GM18861 (cell line): ENCODE measurements around the gene KCNA3.
A peak's percentile ranks its signal among the peaks of the same experiment; 100 is the strongest.
"Not testable (repeated sequence)": the region's sequence is repeated elsewhere in the genome, so short reads cannot be mapped to it uniquely, and the experiment has no call there.

Source experiments
- ATAC-seq: cut with Tn5 transposase; IDR thresholded peaks from one replicate; pipeline ENCODE4 v1.9.1; 2021; ENCODE audit not compliant: unreplicated experiment

KCNA3 gene

GRCh38 chr1:110680036-110680735, 5.4 kb upstream of the KCNA3 start:
- ATAC-seq, result no peak

- ATAC-seq, result no peak
Observed at GRCh38 chr1:110677526-110677925, 2.8 kb upstream of the KCNA3 start.

- no peak for ATAC-seq
Observed at GRCh38 chr1:110676970-110677369, 2.2 kb upstream of the KCNA3 start.

GRCh38 chr1:110675060-110675791, 486 bp upstream of the KCNA3 start:
- no peak for ATAC-seq

GRCh38 chr1:110673805-110674336, 869 bp downstream of the KCNA3 start:
- no peak for ATAC-seq

- ATAC-seq, result no peak
Observed at GRCh38 chr1:110673197-110673701, 1.5 kb downstream of the KCNA3 start.

GRCh38 chr1:110672753-110673108, 2.0 kb downstream of the KCNA3 start:
- peak; percentile 58 for ATAC-seq

GRCh38 chr1:110672001-110672752, 2.6 kb downstream of the KCNA3 start:
- no peak for ATAC-seq

GRCh38 chr1:110671361-110671760, 3.4 kb downstream of the KCNA3 start:
- ATAC-seq, result no peak

GRCh38 chr1:110668549-110668948, 6.2 kb downstream of the KCNA3 start:
- ATAC-seq, result no peak

GRCh38 chr1:110667776-110668175, 7.0 kb downstream of the KCNA3 start:
- ATAC-seq, result no peak

GRCh38 chr1:110663241-110663640, 11.5 kb downstream of the KCNA3 start:
- ATAC-seq, result no peak

- not testable (repeated sequence) for ATAC-seq
Observed at GRCh38 chr1:110659559-110659958, 15.2 kb downstream of the KCNA3 start.

GRCh38 chr1:110657351-110657750, 17.4 kb downstream of the KCNA3 start:
- no peak for ATAC-seq

GRCh38 chr1:110650609-110651008, 24.1 kb downstream of the KCNA3 start:
- ATAC-seq, result no peak

GRCh38 chr1:110648417-110648816, 26.3 kb downstream of the KCNA3 start:
- ATAC-seq, result no peak

GRCh38 chr1:110647254-110647891, 27.4 kb downstream of the KCNA3 start:
- ATAC-seq, result no peak

GRCh38 chr1:110645821-110646735, 28.7 kb downstream of the KCNA3 start:
- no peak for ATAC-seq

- ATAC-seq, result no peak
Observed at GRCh38 chr1:110645211-110645610, 29.5 kb downstream of the KCNA3 start.
